HPDE6-E6E7 (cell line): ENCODE measurements around the gene SLC43A1.

ENCODE experiments used
- DNase-seq: peaks from one replicate; pipeline ENCODE4 v3.0.0; 2011; ENCODE audit warnings: missing footprints; ENCODE audit errors: extremely low spot score

Gene SLC43A1

DNA sequence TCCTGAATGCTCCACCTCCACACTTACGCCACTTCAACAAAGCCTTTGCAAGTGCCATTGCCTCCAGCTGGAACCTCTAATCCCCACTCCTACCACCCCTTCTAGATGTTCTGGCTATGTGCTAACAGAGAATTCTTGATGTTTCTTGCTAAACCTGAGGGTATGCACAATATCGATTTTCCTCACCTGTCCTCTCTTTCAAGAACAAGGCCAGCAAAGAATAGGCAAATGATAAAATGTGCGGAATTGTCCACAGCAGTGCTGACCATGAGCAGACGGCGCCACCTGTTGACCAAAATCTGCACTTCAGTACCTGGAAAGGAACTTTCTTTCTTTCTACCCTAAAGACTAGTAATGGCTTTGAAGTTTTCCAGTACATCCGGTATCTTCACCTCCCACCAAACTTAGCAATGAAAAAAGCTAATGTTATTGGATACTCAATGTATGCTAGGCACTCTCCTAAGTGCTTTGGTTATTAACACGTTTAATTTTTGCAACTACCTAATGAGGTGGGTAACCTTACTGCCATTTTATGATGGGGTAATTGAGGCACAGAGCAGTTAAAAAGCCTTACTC is 11.6 kb upstream of the SLC43A1 start:
- no peak for DNase-seq

DNA sequence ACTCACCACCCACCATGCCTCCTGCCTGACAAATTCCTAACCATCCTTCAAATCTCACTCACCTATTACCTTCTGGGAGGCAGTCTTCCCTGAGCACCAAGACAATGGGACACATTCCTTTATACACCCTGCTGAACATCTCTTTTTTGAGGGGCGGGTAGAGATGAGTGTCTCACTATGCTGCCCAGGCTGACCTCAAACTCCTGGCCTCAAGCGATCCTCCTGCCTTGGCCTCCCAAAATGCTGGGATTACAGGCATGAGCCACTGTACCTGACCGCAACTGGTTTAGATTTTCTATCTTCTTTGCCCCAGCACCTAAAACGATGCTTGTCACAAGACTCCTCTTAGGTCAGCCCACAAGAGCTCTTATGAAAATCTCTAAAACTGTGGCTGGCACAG is 7.9 kb upstream of the SLC43A1 start:
- no peak for DNase-seq

DNA sequence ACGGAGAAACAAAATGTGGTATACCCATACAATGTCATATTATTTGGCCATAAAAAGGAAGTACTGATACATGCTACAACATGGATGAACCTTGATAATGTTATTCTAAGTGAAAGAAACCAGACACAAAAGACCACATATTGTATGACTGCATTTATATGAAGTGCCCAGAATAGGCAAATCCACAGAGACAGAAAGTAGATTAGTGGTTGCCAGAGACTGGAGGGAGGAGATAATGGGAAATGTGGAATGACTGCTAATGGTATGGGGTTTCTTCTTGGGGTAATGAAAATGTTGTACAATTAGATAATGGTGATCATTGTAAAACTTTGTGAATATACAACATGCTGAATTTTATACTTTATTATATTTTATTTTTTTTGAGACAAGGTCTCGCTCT is 5.6 kb upstream of the SLC43A1 start:
- DNase-seq: no peak

DNA sequence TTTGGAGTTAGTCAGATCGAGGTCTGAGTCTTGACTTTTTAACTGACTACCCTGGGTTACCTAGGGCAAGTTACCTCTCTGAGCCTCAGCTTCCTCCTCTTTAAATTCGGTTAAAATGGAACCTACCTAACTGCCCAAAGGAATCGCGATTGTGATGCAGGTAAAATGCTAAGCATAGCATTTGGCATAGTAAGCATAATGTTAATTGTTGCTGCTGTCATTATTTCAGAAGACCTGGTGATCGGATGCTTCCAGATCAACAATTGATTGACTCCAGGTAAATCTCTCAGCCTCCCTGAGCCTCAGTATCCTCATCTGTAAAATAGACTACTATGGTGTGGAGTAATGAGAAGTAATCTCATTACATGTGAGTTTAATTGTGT is 550 bp upstream of the SLC43A1 start:
- DNase-seq: no peak

DNA sequence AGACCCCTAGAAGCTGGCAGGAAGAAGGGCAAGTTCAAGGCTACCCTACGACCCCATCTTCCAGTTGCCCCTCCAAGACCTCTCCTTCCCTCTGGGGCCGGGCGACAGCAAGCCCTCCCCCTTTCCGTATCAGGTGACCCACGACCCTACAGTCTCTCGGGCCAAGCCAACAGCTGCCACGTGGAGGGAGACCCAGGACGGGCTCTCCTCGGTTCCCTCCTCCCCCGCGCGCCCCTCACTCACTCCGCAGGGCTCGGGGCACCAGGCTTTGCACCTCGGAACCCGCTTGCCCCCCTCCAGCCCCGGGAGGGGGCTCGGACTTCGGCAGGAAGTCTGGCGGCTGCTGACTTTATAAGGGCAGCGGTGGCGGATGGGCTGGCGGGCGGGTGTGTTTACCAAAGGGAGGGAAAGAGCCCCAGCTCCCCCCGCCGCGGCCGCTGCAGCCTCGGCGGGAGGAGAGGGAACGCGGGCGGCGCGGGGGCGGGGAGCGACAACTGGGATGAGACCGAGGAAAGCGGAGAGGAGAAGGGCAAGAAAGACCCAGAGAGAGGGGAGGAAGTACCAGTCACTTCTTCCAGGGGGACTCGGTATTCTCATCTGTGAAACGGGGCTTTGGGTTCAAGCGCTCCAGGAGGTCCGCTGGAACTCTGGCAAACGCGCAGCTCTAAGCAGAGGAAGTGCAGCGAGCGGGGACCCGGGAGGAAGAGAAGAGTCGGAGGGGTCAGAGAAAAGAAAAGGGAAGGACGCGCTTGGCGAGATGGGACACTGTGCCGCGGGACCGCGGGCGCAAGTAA is 767 bp downstream of the SLC43A1 start:
- no peak for DNase-seq

DNA sequence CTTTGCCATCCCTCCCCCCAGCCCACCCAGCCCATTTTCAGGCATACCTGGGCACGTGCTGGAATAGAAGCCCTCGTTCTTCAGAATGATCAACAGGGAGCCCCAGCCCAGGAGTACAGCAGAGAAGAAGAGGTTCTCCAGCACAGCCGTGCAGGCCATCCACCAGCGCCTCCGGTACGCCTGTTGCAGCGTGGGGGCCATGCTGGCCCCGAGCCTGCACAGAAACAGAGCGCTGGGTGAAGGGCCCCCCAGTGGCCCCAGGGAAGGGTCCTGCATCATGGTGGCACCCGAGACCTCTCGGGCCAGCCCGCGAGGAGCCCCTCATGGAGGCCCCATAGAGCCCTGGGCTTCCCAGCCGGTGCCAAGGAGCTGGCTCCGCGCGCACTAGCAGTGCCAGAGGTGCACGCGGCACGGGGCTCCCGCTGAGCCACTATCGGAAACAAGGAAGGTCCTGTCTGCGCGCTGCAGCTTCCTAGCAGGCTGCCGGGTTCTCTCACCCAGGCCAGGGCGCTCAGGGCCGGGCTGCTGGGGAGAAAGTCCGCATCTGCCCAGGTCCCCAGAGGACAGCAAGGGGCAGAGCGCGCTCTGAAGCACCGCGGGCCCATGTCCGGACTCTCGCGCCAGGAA is 1.5 kb downstream of the SLC43A1 start:
- no peak for DNase-seq

DNA sequence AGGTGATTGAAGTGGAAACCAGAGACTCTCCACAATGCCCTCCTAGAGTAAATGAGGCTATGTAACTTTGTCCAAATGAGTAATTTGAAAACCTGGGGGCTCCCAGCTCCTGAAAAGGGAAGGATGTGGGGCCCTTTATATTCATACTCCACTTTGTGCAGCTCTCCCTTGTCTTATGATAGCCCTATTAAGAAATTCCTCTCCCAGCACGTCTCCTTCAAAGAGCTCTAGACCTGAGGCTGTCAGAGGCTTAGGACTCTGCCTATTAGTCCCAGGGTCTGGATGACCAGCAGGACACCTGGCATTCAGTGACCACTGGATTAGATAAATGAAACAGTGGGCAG is 2.1 kb downstream of the SLC43A1 start:
- DNase-seq: no peak

DNA sequence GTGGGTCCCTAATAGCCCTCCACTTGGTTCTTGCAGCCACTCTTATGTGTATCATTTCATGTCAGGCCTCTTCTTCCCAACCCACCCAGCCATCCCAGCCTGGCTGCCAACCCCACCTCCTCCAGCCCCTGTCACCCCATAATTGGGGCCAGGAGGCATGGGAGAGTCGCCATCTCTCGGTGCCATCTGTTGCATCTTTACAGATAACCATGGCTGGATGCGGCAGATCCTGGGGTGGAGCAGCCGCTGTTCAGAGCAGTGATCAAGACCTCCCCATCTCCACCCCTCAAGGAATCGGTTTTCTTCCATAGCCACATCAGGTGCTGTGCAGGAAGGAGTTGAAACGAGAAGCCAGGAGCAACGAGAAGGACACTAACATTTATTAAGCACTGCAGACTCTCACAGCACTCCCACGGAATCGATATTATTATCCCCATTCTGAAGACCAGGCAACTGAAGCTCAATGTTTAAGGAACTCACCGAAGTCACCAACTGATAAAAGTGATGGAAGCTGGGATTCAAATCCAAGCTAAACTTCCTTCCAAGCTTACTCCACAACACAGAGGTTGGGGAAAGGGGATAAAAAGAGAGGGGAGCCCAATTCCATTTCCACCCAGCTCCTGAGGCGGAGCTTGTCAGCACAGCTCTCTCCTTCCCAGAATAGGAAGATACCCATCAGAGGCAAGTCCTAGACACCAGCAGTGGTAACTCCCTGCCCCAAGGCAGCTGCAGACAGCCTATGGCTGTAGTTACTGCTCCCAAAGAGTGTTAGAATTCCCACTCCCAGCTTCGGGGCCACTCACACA is 2.7 kb downstream of the SLC43A1 start:
- DNase-seq: no peak

DNA sequence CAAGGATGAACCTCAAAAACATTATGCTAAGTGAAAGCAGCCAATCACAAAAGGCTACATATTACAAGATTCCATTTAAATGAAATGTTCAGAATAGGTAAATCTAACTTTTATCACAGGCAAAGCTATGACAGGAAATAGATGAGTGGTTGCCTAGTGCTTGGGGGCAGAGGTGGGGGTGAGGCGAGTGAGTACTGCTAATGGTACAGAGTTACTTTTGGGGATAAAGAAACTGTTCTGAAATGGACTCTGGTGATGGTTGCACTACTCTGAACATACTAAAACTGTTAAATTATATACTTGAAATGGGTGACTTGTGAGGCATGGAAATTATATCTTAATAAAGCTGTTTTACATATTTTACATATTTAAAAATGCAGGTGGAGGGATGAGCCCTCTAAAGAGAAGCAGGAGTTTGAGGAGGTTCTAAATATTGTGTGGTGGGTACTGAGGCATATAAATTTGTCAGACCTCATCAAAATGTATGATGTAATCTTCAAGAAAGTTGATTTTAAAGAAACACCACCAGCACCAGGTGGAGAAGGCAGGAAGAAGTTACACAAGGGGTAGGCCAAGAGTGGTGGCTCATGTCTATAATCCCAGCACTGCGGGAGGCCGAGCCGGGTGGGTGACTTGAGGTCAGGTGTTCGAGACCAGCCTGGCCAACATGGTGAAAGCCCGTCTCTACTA is 3.6 kb downstream of the SLC43A1 start:
- no peak for DNase-seq

DNA sequence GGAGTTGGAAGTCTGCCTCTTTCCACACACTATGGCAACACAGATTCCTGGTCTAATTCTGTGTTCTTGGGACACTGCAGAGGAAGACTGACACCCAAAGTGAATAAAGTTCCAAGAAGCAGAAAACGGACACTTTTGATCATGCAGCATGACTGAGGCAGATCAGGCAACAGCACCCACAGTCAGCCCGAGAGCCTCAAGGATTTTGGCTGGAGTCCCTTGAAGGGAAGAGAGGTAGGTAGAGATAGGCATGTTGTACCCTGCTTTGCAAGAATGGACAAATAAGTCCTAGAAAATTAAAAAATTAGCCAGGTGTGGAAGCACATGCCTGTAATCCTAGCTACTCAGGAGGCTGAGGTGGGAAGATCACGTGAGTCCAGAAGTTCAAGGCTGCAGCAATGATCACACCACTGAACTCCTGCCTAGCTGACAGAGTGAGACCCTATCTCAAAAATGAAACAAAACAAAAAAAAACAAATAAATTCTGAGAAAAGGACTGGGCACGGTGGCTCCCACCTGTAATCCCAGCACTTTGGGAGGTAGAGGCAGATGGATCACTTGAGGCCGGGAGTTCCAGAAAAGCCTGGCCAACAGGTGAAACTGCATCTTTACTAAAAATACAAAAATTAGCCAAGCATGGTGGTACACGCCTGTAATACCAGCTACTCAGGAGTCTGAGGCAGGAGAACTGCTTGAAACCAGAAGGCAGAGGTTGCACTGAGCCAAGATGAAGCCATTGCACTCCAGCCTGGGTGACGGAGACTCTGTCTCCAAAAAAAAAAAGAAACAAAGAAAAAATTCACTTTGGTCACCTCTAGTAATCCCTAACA is 6.9 kb downstream of the SLC43A1 start:
- DNase-seq: no peak

DNA sequence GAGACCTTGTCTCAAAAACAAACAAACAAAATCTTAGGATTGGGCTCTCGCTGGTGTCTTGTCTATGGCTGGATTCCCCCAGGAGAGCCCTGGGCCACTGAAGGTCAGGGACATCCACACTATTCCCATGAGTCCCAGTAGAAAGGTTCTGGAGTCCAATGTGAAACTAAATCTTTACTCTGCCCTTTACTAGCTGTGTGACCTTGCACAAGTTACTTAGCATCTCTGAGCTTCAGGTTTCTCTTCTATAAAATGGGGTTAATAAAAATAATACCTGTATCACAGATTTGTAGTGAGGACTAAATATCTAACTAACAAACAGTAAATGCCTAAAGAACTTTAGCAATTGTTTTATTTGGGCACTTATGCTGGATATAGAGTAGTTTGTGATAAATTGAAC is 9.0 kb downstream of the SLC43A1 start:
- DNase-seq: no peak

DNA sequence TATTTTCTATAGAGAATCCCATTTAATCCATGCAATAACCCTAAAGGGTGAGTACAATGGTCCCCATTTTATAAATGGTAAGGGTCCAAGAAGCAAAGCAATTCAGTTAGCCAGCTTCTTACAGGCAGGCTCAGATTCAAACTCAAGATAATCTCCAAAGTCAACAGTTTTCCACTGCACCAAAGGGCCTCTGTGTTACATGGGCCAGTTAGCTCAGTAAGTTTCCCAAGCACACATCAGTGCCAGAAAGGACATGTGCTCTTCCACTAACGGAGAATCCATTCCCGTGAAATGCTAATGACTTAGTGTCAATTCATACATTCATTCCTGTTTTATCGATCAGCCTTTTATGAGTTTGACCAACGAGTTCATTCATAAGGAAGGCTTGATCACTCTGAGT is 11.0 kb downstream of the SLC43A1 start:
- DNase-seq: no peak

DNA sequence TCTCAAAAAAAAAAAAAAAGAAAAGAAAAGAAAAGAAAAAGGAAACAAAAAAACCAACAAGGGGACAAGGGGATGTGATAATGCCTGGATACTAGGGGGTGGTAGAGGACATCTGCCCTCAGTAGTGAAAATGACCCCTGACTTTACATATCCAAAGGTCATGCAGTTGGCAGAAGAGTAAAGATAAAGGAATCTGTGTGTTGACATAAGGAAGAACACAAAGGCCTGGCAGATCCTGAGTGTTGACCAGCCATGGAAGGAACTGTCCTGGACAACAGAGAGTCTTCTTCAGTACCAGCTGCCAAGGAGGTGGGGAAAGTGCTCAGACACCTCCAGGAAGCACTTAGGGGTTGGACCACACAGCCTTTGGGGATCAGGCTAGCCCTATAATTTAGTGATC is 12.6 kb downstream of the SLC43A1 start:
- no peak for DNase-seq

DNA sequence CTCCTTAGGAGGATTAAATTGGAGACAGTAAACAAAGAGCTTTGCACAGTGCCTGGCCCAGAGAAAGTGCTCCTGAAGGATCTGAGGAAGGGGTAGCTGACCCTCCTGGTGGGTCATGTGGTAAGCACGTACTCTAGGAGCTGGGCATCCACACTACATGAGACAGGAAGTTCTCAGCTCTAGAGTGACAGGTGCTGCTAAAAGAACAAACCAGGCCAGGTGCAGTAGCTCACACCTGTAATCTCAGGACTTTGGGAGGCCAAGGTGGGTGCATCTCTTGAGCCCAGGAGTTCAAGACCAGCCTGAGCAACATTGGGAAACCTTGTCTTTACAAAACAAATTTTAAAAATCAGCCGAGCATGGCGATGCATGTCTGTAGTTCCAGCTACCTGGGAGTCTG is 13.1 kb downstream of the SLC43A1 start:
- no peak for DNase-seq

DNA sequence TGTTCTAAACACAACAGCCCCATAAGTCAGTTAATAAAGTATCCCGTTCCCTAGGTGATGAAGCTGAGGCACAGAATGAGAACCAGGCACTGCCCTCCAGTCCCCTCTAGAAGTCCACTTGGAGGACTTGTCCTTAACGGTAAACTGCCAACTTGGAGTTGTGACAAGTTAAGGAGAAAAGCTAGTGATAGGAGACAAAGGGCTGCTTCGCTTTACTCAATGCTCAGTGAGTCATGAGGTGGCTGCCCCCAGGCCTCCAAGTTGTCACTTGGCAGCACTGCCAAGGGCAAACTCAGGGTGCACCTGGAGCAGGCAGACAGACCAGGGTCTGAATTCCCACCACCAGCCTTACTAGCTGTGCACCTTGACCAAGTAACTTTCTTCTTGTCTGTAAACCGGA is 13.5 kb downstream of the SLC43A1 start:
- DNase-seq: no peak

DNA sequence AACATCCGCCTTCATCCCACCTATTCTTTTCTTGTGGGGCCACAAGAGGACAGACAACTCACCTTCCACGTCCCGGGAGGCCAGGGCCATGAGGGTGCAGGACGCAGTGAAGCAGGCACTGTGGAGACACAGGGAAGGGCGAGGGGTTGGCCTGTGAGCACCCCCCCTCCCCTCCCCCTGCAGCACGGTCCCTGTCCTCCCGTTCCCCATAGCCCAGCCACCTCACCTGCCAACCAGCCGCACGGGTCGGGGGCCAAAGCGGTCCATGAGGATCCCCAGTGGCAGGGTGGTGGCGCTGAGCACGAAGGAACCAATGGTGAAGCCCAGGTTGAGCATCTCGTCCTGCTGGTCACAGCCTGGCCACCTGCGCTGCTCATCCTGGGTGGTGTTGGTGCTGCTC is 14.6 kb downstream of the SLC43A1 start:
- no peak for DNase-seq

DNA sequence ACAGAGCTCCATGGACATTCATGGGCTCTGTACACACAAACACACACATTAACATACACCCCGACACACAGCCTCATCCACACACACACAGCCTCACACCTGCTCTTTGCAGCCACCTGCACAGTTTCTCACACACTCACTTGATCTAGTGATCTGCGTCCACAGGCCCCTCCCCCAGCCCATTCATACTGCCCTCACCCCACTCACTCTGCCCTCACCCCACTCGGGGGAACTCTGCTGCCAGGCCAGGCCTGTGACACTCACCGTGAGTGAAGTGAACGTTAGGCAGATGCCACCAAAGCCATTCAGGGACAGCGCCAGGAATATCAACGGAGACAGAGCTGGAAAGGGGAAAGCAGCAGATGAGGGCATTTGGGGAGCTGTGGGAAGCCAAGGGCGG is 15.0 kb downstream of the SLC43A1 start:
- DNase-seq: no peak

DNA sequence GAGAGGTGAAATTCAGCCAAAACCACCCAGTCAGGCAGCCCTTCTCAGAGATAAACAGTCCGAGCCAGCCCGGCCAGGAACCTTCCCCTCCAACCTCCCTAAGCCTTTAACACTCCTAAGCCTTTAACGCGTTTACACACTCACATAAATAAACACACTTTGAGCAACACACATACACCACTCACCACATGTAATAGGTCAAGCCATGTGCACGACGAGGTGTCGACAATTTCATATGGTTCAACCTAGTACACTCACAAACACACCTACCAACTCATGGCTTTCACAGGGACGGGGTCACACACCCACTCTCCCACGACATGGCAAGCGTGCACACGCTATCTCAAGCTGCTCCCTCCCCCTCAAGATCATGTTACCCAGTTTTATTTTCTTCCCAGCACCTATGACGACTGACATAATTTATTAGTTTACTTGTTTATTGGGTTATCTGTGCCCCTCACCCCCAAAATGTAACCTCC is 15.5 kb downstream of the SLC43A1 start:
- no peak for DNase-seq

DNA sequence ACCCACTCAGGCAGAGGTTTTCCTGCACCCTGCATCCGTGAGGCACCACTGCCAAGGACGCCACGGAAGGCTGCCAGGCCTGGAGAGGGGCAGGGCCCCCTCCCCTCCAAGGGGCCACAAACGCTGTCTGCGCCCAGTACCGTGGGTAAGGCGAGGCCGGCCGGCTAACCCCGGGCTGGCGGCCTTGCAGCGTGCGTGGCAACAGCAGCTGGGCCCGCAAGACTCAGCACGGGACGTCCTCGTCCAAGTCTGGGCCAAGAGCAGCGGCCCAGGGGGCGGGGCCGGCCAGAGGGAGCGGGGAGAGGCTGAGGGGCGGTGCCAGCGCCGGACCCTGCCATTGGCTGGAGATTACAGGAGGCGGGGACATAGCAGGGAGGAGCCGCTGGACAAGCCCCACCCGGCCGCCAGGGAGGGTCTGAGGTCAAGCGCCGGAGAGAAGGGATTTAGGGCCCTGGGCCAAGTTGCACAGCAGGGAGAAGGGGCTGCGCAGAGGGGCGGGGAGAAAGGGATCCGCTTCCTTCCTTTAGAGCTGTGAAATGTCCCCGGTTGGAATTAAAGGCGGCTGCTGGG is 16.0 kb downstream of the SLC43A1 start:
- DNase-seq: peak; percentile 97

DNA sequence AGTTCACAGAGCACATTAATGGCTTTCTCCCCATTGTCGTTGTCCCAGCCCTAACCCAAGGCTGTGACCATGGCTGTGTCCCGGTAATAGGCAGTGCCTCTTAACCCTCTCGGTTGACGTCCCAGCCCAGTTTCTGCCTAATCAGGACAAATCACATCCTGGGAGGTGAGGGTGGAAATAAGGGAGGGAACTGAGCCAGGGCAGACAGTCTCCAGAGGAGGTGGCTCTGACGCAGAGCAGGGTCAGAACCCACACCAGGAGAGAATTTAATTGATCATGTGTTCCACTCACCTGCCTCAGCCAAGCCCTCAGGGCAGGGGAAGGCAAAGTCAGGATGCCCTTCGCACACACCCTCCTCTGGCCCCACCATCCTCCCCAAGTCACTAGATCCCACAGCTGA is 17.0 kb downstream of the SLC43A1 start:
- no peak for DNase-seq
